DOHH2 (cell line): ENCODE results near the gene ESAM.

ENCODE experiments used
- EZH2phosphoT487 ChIP-seq: fragments of 200-600 bp; sonication (generic); IDR thresholded peaks from 2 replicates; pipeline ENCODE4 v1.6.1; 2017; ENCODE audit warnings: borderline replicate concordance, mild to moderate bottlenecking, antibody characterized with exemption, low read length, moderate library complexity, mixed read lengths
- TF ChIP-seq, protein P1 (sequence below): fragments of 200-600 bp; sonication (generic); IDR thresholded peaks from one replicate; pipeline ENCODE4 v1.5.1; 2014; ENCODE audit warnings: antibody characterized with exemption, mild to moderate bottlenecking, low read depth, low read length; ENCODE audit not compliant: poor library complexity, severe bottlenecking

DNA sequence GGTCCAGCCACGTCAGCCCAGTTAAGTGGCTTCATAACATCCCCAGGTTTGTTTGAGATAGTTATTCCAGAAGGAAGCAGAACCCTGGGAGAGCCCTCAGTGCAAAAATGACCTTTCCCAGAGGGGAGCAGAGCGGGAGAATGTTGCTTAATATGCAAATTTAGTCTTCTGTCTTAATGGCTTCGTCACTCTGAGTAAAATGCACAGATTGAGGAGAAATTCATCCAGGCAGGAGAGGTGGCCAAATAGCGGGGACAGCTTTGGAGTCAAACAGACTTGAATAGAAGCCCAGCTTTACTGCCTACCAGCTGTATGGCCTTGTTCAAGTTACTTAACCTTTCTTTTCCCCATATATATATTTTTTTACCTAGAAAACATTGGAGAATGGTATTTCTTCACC lies 34.6 kb downstream of the ESAM start:
- TF ChIP-seq, protein P1, sequence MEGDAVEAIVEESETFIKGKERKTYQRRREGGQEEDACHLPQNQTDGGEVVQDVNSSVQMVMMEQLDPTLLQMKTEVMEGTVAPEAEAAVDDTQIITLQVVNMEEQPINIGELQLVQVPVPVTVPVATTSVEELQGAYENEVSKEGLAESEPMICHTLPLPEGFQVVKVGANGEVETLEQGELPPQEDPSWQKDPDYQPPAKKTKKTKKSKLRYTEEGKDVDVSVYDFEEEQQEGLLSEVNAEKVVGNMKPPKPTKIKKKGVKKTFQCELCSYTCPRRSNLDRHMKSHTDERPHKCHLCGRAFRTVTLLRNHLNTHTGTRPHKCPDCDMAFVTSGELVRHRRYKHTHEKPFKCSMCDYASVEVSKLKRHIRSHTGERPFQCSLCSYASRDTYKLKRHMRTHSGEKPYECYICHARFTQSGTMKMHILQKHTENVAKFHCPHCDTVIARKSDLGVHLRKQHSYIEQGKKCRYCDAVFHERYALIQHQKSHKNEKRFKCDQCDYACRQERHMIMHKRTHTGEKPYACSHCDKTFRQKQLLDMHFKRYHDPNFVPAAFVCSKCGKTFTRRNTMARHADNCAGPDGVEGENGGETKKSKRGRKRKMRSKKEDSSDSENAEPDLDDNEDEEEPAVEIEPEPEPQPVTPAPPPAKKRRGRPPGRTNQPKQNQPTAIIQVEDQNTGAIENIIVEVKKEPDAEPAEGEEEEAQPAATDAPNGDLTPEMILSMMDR: no peak
- no peak for TF ChIP-seq EZH2phosphoT487
